Adrenal gland (tissue), 12 donors: ENCODE data around the gene MVD. TPM values are rescaled to one million over a fixed set of nuclear protein-coding genes. Genes with fewer than 3 reads are reported as not detected.

Source experiments
- DNase-seq, 7 donors: peaks; one replicate each; pipeline ENCODE4 v3.0.0-alpha.2; 2019 to 2020
- H3K27ac ChIP-seq, 5 donors: fragments of 200-600 bp; sonication (generic) in 4 of 5; 1 replicate in 3 of 5; 2 replicates in 2 of 5; pipeline versions ENCODE4 v1.5.1 to v1.8.0; 2016 to 2020; ENCODE audit warnings: mild to moderate bottlenecking in 1 of 5
- H3K27me3 ChIP-seq: fragments of 200-600 bp; 2 replicates; pipeline ENCODE4 v1.8.0; 2021
- H3K36me3 ChIP-seq, 2 donors: fragments of 200-600 bp; replicated peaks in 1 of 2; 1 replicate in 1 of 2; 2 replicates in 1 of 2; pipeline versions ENCODE4 v1.5.1 to v1.8.0; 2018 to 2022
- H3K4me1 ChIP-seq, 2 donors: fragments of 200-600 bp; replicated peaks in 1 of 2; 1 replicate in 1 of 2; 2 replicates in 1 of 2; pipeline versions ENCODE4 v1.5.1 to v1.8.0; 2018 to 2021
- H3K4me3 ChIP-seq, 4 donors: fragments of 200-600 bp; sonication (generic) in 3 of 4; one replicate each; pipeline ENCODE4 v1.5.1; 2016 to 2018
- H3K9me3 ChIP-seq, 3 donors: fragments of 200-600 bp; sonication (generic) in 1 of 3; replicated peaks in 1 of 3; 1 replicate in 2 of 3; 2 replicates in 1 of 3; pipeline versions ENCODE4 v1.5.1 to v1.8.0; 2016 to 2021
- POLR2A ChIP-seq, 2 donors: fragments of 450-650 bp; IDR thresholded peaks; one replicate each; pipeline ENCODE4 v1.6.1; 2017; ENCODE audit warnings: antibody characterized with exemption in 2 of 2, mild to moderate bottlenecking in 2 of 2, moderate library complexity in 1 of 2
- WGBS, 4 donors: extraction: QIAGEN DNeasy Blood & Tissue Kit in 2 of 4; methylation state at CpG; one replicate each; pipeline versions ENCODE4 v1.1.5 to v1.1.7; 2013 to 2017; 5-methylcytosine and 5-hydroxymethylcytosine counted together
- intact Hi-C, 2 donors: fragments of 100-400 bp; cut with DNase I; formaldehyde crosslinking; loops; one replicate each; pipeline versions ENCODE4 v1.14.1 to v1.15.0; 2022 to 2023
- polyA plus RNA-seq, 3 donors: library from polyadenylated mRNA; stranded (reverse); fragments of 200-250 nt in 2 of 3; fragments of 350-450 nt in 1 of 3; fragmentation: Illumina TruSeq in 1 of 3; extraction: RNeasy Lipid Tissue Mini Kit (QIAGEN cat#74804) in 1 of 3; gene quantifications; one replicate each; pipeline ENCODE4 v1.2.3, GENCODE V29; 2013 to 2014
- total RNA-seq, 9 donors: library from RNA; depleted of rRNA in 4 of 9; stranded (reverse); fragments of >200 nt in 4 of 9; fragments of 120-200 nt in 1 of 9; fragmentation: NEBNext Ultra II Directional in 1 of 9; extraction: Animal tissue kit (Norgen Biotek cat#: 25700) in 1 of 9; gene quantifications; one replicate each; pipeline versions ENCODE4 v1.1.0 to v1.2.4, GENCODE V29; 2013 to 2023
- TF ChIP-seq, protein P1 (sequence below), 6 experiments: fragments of 450-650 bp in 4 of 6; fragments of 200-600 bp in 2 of 6; sonication (generic) in 1 of 6; IDR thresholded peaks; 1 replicate in 5 of 6; 2 replicates in 1 of 6; pipeline versions ENCODE4 v1.5.1 to v1.8.0; 2016 to 2021; ENCODE audit warnings: antibody characterized with exemption in 6 of 6, mild to moderate bottlenecking in 2 of 6, moderate library complexity in 1 of 6
- donor health status: healthy with polysubstance abuse.
- donor health status: Bipolar disorder and iron deficiency.
- donor health status: DM: yes; HTN: yes; CAD: no.
- donor health status: DM: no; HTN: no; CAD: no.
- donor health status: DM: no; HTN: no; CAD: no.
- donor health status: DM: yes; HTN: yes; CAD: no.

The MVD gene
- total and polyA plus RNA-seq, 12 donors: 25.6 to 293 (median 45.4) TPM

DNA sequence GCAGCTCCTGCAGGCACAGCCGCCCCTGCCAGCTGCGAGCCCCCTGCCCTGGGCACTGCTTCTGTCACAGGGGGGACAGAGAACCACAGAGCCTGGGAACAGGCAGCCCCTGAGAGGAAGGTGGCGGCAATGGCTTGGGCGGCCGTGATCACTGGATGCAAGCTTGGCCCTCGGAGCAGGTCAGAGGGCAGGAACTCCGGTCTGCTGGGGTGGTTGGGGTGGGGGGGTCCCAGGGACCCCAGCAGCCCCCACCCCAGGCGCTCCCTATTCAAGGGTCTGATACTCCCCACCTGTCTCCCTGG lies 10.2 kb downstream of the MVD start:
- no peak overlapping the region for H3K27ac ChIP-seq
- TF ChIP-seq, protein P1, sequence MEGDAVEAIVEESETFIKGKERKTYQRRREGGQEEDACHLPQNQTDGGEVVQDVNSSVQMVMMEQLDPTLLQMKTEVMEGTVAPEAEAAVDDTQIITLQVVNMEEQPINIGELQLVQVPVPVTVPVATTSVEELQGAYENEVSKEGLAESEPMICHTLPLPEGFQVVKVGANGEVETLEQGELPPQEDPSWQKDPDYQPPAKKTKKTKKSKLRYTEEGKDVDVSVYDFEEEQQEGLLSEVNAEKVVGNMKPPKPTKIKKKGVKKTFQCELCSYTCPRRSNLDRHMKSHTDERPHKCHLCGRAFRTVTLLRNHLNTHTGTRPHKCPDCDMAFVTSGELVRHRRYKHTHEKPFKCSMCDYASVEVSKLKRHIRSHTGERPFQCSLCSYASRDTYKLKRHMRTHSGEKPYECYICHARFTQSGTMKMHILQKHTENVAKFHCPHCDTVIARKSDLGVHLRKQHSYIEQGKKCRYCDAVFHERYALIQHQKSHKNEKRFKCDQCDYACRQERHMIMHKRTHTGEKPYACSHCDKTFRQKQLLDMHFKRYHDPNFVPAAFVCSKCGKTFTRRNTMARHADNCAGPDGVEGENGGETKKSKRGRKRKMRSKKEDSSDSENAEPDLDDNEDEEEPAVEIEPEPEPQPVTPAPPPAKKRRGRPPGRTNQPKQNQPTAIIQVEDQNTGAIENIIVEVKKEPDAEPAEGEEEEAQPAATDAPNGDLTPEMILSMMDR (IDR thresholded peaks at IDR 0.05): no peak
- TF ChIP-seq POLR2A (IDR thresholded peaks at IDR 0.05): no peak
- H3K27me3 ChIP-seq: no peaks in the 10 kb centered on the region
- no peak overlapping the region for H3K4me3 ChIP-seq
- H3K9me3 ChIP-seq: no peaks in the 10 kb centered on the region
- WGBS, 4 donors: 85 to 94% (median 92%) methylated on average over 2 to 8 of the region's 8 CpGs
- intact Hi-C loops: no loop called here
- peaks cover 0 to 12% of the 10 kb centered on the region in 2 donors for H3K4me1 ChIP-seq
- H3K36me3 ChIP-seq: peaks cover 0 to 13% of the 10 kb centered on the region in 2 donors
- no peak for DNase-seq

DNA sequence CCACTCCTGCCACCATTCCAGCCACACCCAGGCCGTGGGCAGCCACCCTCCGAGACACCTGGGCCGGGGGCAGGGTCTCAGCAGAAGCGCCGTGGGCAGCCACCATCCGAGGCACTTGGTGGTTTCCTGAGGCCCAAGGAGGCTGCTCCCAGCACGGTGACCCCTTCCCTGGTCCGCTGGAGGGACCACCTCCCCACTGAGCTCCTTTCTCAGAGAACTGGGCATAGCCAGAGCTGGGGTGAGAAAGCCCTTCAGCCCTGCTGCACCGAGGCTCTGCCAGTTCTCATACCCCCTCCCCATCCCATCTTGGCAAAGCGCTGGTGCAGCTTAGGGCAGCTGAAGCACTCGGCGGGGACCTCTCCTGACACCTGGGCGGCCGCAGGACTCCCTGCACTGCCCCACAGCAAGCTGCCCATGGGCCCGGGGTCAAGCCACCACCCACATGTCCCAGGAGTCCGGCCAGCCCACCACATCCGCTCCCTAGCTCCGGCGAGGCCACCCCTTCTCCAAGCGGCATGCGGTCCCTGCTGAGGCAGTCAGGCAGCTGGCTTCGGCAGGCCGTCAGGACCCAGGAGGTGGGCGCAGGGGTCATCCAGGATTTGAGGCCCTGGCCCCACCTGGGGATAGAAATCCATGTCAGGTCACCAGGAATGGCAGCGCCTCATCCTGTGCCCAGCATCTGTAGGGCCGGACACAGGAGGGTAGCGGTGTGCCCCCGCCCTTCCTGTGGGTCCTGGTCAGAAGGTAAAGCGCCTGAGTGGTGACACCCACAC lies 10.7 kb downstream of the MVD start:
- H3K4me3 ChIP-seq: no peak overlapping the region
- intact Hi-C loops: no loop called here

DNA sequence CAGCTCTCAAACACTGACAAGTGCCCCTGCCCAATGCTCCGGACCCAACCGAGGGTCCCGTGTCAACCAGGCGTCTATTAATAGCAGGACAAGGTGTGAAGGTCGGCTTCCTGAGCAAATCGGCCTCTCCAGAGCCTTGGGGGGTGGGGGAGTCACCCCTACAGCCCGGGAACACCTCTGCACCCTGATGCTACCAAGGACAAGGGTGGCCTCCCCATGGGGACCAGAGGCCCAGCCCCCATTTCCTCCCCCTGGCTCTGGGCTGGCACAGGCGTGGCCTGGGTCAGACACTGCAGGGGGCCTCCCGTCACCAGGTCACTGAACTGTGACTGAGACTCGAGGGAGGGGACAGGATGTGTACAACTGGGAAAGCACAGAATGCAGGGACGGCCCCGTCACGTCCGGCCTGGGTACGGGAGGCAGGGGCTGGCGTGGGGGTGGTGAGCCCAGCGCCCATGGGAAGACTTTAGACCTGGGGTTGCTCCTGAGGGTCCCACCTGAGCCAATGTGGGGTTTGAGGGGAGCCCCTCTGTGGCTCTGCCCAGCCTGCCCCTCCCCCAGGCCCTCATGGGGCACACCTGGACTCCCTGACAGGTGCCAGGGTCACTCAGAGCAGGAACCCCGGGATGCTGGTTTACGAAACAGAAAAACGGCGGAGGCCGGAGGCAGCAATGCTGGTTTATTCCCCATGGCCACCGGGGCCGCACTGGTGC lies 11.5 kb downstream of the MVD start:
- intact Hi-C loops: no loop called here
- TF ChIP-seq POLR2A (IDR thresholded peaks at IDR 0.05): no peak
- TF ChIP-seq, protein P1 (IDR thresholded peaks at IDR 0.05): no peak
- Histone ChIP-seq H3K4me3 (peak overlapping the region in 2 of 4 donors; percentile 30 to 69), H3K4me1 (peaks cover 0 to 12% of the 10 kb centered on the region in 2 donors), H3K9me3 (no peaks in the 10 kb centered on the region), H3K27ac (peak overlapping the region in 3 of 5 donors; percentile 52 to 90 (median 74)), H3K36me3 (peaks cover 0 to 13% of the 10 kb centered on the region in 2 donors), H3K27me3 (no peaks in the 10 kb centered on the region)
- DNase-seq: peak; percentile 43 to 81 (median 56)
- WGBS, 4 donors: 41 to 86% (median 45%) methylated on average over 8 to 24 of the region's 24 CpGs

More for the DNA sequence above, 10.7 kb downstream of the MVD start:
- no peaks in the 10 kb centered on the region for H3K9me3 ChIP-seq
- peak overlapping the region in 2 of 5 donors; percentile 74 to 90 for H3K27ac ChIP-seq
- H3K36me3 ChIP-seq: peaks cover 0 to 13% of the 10 kb centered on the region in 2 donors
- DNase-seq: no peak
- 89 to 98% (median 91%) methylated on average over 8 to 29 of the region's 29 CpGs for WGBS, 4 donors
- H3K27me3 ChIP-seq: no peaks in the 10 kb centered on the region
- peaks cover 0 to 12% of the 10 kb centered on the region in 2 donors for H3K4me1 ChIP-seq
- no peak for TF ChIP-seq POLR2A (IDR thresholded peaks at IDR 0.05)
- TF ChIP-seq, protein P1 (IDR thresholded peaks at IDR 0.05): no peak

DNA sequence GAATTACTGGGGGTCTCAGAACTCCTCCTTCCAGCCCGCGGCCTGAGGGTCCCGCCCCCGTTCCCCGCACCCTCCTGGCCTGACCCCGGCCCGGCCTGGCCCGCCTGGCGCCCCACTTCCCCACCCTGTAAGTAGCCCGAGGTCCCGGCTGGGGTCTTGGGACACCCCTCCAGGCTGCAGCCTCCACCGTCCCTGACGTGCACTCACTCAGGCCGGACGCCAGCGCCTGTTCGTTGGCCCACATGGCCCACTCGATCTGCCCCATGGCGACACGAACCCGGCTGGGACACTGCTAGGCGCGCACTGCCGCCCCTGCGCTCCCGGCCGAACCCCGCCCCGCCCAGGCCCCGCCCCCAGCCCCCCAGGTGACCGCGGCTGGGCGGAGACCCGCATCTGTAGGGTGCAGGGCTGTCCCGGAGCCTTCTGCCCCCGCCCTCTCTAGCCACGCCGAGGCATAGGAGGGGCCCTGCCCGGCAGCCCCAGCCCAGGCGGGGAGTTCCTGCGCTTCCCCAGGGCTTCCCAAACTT lies 12.1 kb downstream of the MVD start, which contains the start of gene CYBA:
TSS of gene CYBA (minus strand) at position 305 of the 527 bp plus-strand sequence. CDS start at position 265, 40 bp downstream.
- H3K9me3 ChIP-seq: no peaks in the 10 kb centered on the region
- peaks cover 0 to 12% of the 10 kb centered on the region in 2 donors for H3K4me1 ChIP-seq
- H3K27me3 ChIP-seq: no peaks in the 10 kb centered on the region
- WGBS, 4 donors: 5 to 11% (median 7%) methylated on average over 4 to 41 of the region's 41 CpGs
- DNase-seq: peak; percentile 57 to 80 (median 60)
- TF ChIP-seq, protein P1 (IDR thresholded peaks at IDR 0.05): no peak
- peak; percentile 14 to 25 for TF ChIP-seq POLR2A (IDR thresholded peaks at IDR 0.05)
- H3K4me3 ChIP-seq: peak within 1 kb of the TSS in 2 of 4 donors; percentile 30 to 69
- H3K36me3 ChIP-seq: peaks cover 0 to 12% of the 10 kb centered on the region in 2 donors
- intact Hi-C loops: no loop called here
- peak within 1 kb of the TSS in 4 of 5 donors; percentile 52 to 90 (median 66) for H3K27ac ChIP-seq
